CD14-positive monocyte (primary cell): ENCODE measurements around the gene ACCS. TPM values are rescaled to one million over a fixed set of nuclear protein-coding genes. Genes with fewer than 3 reads are reported as not detected.

ENCODE experiments used
- DNase-seq, 3 donors: peaks; one replicate each; pipeline ENCODE4 v3.0.0-alpha.2; 2011 to 2022
- H2AFZ ChIP-seq: 2 replicates; pipeline ENCODE4 v1.6.0; 2012; ENCODE audit warnings: mild to moderate bottlenecking, low read depth, low read length, inconsistent platforms; ENCODE audit not compliant: insufficient read depth, poor library complexity, severe bottlenecking
- H3K27ac ChIP-seq, 2 donors: 1 replicate in 1 of 2; 2 replicates in 1 of 2; pipeline ENCODE4 v1.5.1; 2012 to 2013; ENCODE audit warnings: low read length in 2 of 2, control low read depth in 1 of 2, inconsistent platforms in 1 of 2, low read depth in 1 of 2, mild to moderate bottlenecking in 1 of 2
- H3K27me3 ChIP-seq, 2 donors: one replicate each; pipeline versions ENCODE4 v1.6.0 to v1.6.1; 2011 to 2013; ENCODE audit warnings: low read length in 2 of 2; ENCODE audit not compliant: control insufficient read depth in 2 of 2, insufficient read depth in 2 of 2
- H3K36me3 ChIP-seq, 2 donors: replicated peaks in 1 of 2; 1 replicate in 1 of 2; 2 replicates in 1 of 2; pipeline versions ENCODE4 v1.5.1 to v1.6.1; 2012 to 2013; ENCODE audit warnings: low read length in 2 of 2, control low read depth in 1 of 2, inconsistent platforms in 1 of 2, mild to moderate bottlenecking in 1 of 2; ENCODE audit not compliant: insufficient read depth in 2 of 2, control insufficient read depth in 1 of 2
- H3K4me1 ChIP-seq, 2 donors: 1 replicate in 1 of 2; 2 replicates in 1 of 2; pipeline versions ENCODE4 v1.5.1 to v1.6.1; 2012 to 2013; ENCODE audit warnings: low read length in 2 of 2, control low read depth in 1 of 2, inconsistent platforms in 1 of 2, mild to moderate bottlenecking in 1 of 2, moderate library complexity in 1 of 2; ENCODE audit not compliant: insufficient read depth in 2 of 2, control insufficient read depth in 1 of 2
- H3K4me2 ChIP-seq: replicated peaks from 2 replicates; pipeline ENCODE3; 2012; ENCODE audit warnings: low read length, moderate library complexity, mild to moderate bottlenecking; ENCODE audit not compliant: poor library complexity, severe bottlenecking; ENCODE audit errors: extremely low read depth
- H3K4me3 ChIP-seq, 3 experiments: fragments of 200-600 bp in 1 of 3; sonication (generic) in 1 of 3; replicated peaks in 1 of 3; 1 replicate in 2 of 3; 2 replicates in 1 of 3; pipeline ENCODE4 v1.5.1; 2011 to 2013; ENCODE audit warnings: low read length in 3 of 3, mild to moderate bottlenecking in 3 of 3, control low read depth in 2 of 3, low read depth in 2 of 3, inconsistent platforms in 1 of 3, moderate library complexity in 1 of 3
- H3K79me2 ChIP-seq: 2 replicates; pipeline ENCODE4 v1.6.0; 2012; ENCODE audit warnings: mild to moderate bottlenecking, control low read depth, inconsistent platforms, low read length, moderate library complexity; ENCODE audit not compliant: insufficient read depth
- H3K9ac ChIP-seq: 2 replicates; pipeline ENCODE4 v1.6.0; 2017; ENCODE audit warnings: low read length, mild to moderate bottlenecking; ENCODE audit not compliant: insufficient read depth, poor library complexity, severe bottlenecking
- H3K9me3 ChIP-seq, 2 donors: replicated peaks in 1 of 2; 1 replicate in 1 of 2; 2 replicates in 1 of 2; pipeline versions ENCODE4 v1.5.1 to v1.6.1; 2012 to 2013; ENCODE audit warnings: low read length in 2 of 2, control low read depth in 1 of 2; ENCODE audit not compliant: control insufficient read depth in 1 of 2, insufficient read depth in 1 of 2
- H4K20me1 ChIP-seq: 2 replicates; pipeline ENCODE4 v1.6.0; 2012; ENCODE audit warnings: mild to moderate bottlenecking, low read length, control low read depth, moderate library complexity; ENCODE audit not compliant: insufficient read depth
- H3K27ac Mint-ChIP-seq, 7 donors: one replicate each; pipeline ENCODE4 v1.8.0; 2020; ENCODE audit warnings: mild to moderate bottlenecking in 7 of 7, mixed read lengths in 7 of 7, moderate library complexity in 6 of 7, inconsistent platforms in 2 of 7
- H3K27me3 Mint-ChIP-seq, 3 donors: one replicate each; pipeline ENCODE4 v1.8.0; 2021 to 2022; ENCODE audit warnings: low read depth in 3 of 3, mild to moderate bottlenecking in 3 of 3, mixed read lengths in 3 of 3, moderate library complexity in 3 of 3, inconsistent platforms in 1 of 3
- H3K36me3 Mint-ChIP-seq, 2 donors: one replicate each; pipeline ENCODE4 v1.8.0; 2020; ENCODE audit warnings: mixed read lengths in 2 of 2, inconsistent platforms in 1 of 2, mild to moderate bottlenecking in 1 of 2
- H3K4me1 Mint-ChIP-seq: one replicate; pipeline ENCODE4 v1.8.0; 2020; ENCODE audit warnings: mild to moderate bottlenecking, mixed read lengths
- H3K4me3 Mint-ChIP-seq, 2 donors: one replicate each; pipeline ENCODE4 v1.8.0; 2020; ENCODE audit warnings: mild to moderate bottlenecking in 2 of 2, mixed read lengths in 2 of 2, moderate library complexity in 1 of 2
- H3K9me3 Mint-ChIP-seq, 7 donors: one replicate each; pipeline ENCODE4 v1.8.0; 2020 to 2022; ENCODE audit warnings: mixed read lengths in 7 of 7, mild to moderate bottlenecking in 6 of 7, moderate library complexity in 6 of 7, inconsistent platforms in 2 of 7
- CTCF ChIP-seq: fragments of 200-600 bp; IDR thresholded peaks from one replicate; pipeline ENCODE4 v1.8.0; 2022; ENCODE audit warnings: antibody characterized with exemption, mild to moderate bottlenecking
- WGBS: methylation state at CpG from one replicate; pipeline ENCODE4 v1.1.5; 2013; ENCODE audit warnings: missing lambda C conversion rate; ENCODE audit not compliant: insufficient coverage; 5-methylcytosine and 5-hydroxymethylcytosine counted together
- intact Hi-C, 2 donors: fragments of 100-400 bp; cut with micrococcal nuclease; formaldehyde crosslinking; loops; one replicate each; pipeline versions ENCODE4 v1.15.0 to v1.15.1; 2023
- polyA plus RNA-seq, 3 donors: library from polyadenylated mRNA; depleted of rRNA in 1 of 3; unstranded in 2 of 3; stranded (reverse) in 1 of 3; fragments of 300-500 nt in 2 of 3; fragments of >200 nt in 1 of 3; fragmentation: Illumina TruSeq in 2 of 3; gene quantifications; 1 replicate in 2 of 3; 2 replicates in 1 of 3; pipeline ENCODE4 v1.2.3, GENCODE V29; 2012 to 2021

The ACCS gene
- polyA plus RNA-seq, 3 donors: 1.3 to 46.6 (median 1.7) TPM

- TF ChIP-seq CTCF: no peak
- Mint-ChIP-seq H3K4me3 (no peak overlapping the region), H3K4me1 (no peaks in the 10 kb centered on the region), H3K36me3 (peaks cover 5 to 7% of the 10 kb centered on the region in 2 donors), H3K27ac (peak overlapping the region in 1 of 7 donors; percentile 38), H3K9me3 (peaks cover 2 to 13% (median 4%) of the 10 kb centered on the region in 7 donors), H3K27me3 (no peaks in the 10 kb centered on the region)
- no peak for DNase-seq
- Histone ChIP-seq H3K79me2 (no peaks in the 10 kb centered on the region), H3K36me3 (peaks cover 0 to 4% of the 10 kb centered on the region in 2 donors), H3K4me1 (no peaks in the 10 kb centered on the region), H4K20me1 (no peaks in the 10 kb centered on the region), H2AFZ (no peak overlapping the region), H3K4me2 (no peak overlapping the region), H3K9ac (no peak overlapping the region), H3K4me3 (no peak overlapping the region), H3K9me3 (peaks cover 0 to 3% of the 10 kb centered on the region in 2 donors), H3K27ac (no peak overlapping the region), H3K27me3 (no peaks in the 10 kb centered on the region)
- 96% methylated on average over 9 of the region's 10 CpGs for WGBS
- intact Hi-C loops: no loop called here
These were observed 17.4 kb downstream of the ACCS start for GRCh38 chr11:44083433-44083832.

- TF ChIP-seq CTCF: no peak
These were observed 17.8 kb downstream of the ACCS start for GRCh38 chr11:44083906-44084305.

More at GRCh38 chr11:44083906-44084305, 17.8 kb downstream of the ACCS start:
- Histone ChIP-seq H3K79me2 (no peaks in the 10 kb centered on the region), H3K4me2 (no peak overlapping the region), H3K4me1 (no peaks in the 10 kb centered on the region), H3K9me3 (peaks cover 0 to 3% of the 10 kb centered on the region in 2 donors), H3K4me3 (no peak overlapping the region), H3K27me3 (no peaks in the 10 kb centered on the region), H3K9ac (no peak overlapping the region), H2AFZ (no peak overlapping the region), H3K36me3 (peaks cover 0 to 4% of the 10 kb centered on the region in 2 donors), H4K20me1 (no peaks in the 10 kb centered on the region), H3K27ac (no peak overlapping the region)
- no peak for DNase-seq
- no peaks in the 10 kb centered on the region for H3K27me3 Mint-ChIP-seq
- peaks cover 2 to 13% (median 4%) of the 10 kb centered on the region in 7 donors for H3K9me3 Mint-ChIP-seq
- peaks cover 4 to 9% of the 10 kb centered on the region in 2 donors for H3K36me3 Mint-ChIP-seq
- no peaks in the 10 kb centered on the region for H3K4me1 Mint-ChIP-seq
- intact Hi-C loops: no loop called here
- peak overlapping the region in 1 of 7 donors; percentile 17 for H3K27ac Mint-ChIP-seq
- no peak overlapping the region for H3K4me3 Mint-ChIP-seq
- WGBS: no CpG with 5 or more reads among the region's 5 CpGs
